Nephron progenitor cell (in vitro differentiated cells): ENCODE results near the gene SGK1.

ENCODE experiments used
- DNase-seq: peaks from one replicate; pipeline ENCODE4 v3.0.0; 2021
- H3K27ac Mint-ChIP-seq: 2 replicates; pipeline ENCODE4 v1.8.0; 2021; ENCODE audit warnings: mild to moderate bottlenecking, moderate library complexity, mixed read lengths
- H3K27me3 Mint-ChIP-seq: 2 replicates; pipeline ENCODE4 v1.8.0; 2021; ENCODE audit warnings: mild to moderate bottlenecking, low read depth, mixed read lengths; ENCODE audit not compliant: poor library complexity
- H3K36me3 Mint-ChIP-seq: 2 replicates; pipeline ENCODE4 v1.8.0; 2021; ENCODE audit warnings: low read depth, mixed read lengths
- H3K4me1 Mint-ChIP-seq: 2 replicates; pipeline ENCODE4 v1.8.0; 2021; ENCODE audit warnings: mixed read lengths
- H3K4me3 Mint-ChIP-seq: 2 replicates; pipeline ENCODE4 v1.8.0; 2021; ENCODE audit warnings: mild to moderate bottlenecking, moderate library complexity, mixed read lengths
- H3K9me3 Mint-ChIP-seq: 2 replicates; pipeline ENCODE4 v1.8.0; 2021; ENCODE audit warnings: mild to moderate bottlenecking, moderate library complexity, mixed read lengths
- TF ChIP-seq, protein P1 (sequence below): fragments of 200-600 bp; sonication (generic); IDR thresholded peaks from 2 replicates; pipeline ENCODE4 v1.5.0; 2021; ENCODE audit warnings: antibody characterized with exemption

The SGK1 gene

DNA sequence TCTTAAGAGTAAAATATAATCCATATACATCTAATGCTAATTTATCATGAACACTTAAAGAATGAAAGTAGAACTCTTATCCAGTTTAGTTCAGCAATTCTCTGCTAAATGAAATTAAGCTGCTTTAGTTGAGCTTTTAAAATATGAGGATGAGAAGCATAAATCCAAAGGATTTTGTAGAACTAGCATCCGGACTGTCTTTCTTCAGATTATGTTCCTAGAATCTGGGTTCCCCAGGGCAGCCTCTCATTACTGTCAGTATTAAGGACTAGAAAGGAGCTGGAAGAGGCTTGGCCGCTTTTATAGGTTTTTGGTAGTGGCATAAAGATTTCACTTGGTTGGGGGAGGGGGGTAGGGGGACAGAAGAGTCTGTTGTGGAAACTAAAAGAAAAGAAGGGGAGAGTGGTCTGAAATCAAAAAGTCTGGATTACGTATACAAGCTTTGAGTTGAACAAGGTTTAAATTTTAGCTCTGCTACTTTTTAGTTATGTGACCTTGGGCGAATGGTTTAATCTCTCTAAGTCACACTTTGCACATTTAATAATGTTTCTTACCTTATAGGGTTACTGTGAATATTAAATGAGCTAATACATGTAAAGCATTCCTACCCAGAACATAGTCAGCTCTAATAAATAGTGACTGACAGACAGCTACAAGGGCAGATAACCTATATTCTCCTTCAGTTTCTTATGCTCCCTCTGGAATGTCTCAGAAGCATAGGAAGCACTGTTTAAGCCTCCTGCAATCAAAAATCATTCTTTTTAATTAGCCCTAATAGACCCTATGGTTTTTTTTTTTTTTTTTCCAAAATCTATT, 3.7 kb downstream of the SGK1 start:
- no peak overlapping the region for H3K27ac Mint-ChIP-seq
- DNase-seq = no peak
- H3K36me3 Mint-ChIP-seq = no peaks in the 10 kb centered on the region
- TF ChIP-seq, protein P1, sequence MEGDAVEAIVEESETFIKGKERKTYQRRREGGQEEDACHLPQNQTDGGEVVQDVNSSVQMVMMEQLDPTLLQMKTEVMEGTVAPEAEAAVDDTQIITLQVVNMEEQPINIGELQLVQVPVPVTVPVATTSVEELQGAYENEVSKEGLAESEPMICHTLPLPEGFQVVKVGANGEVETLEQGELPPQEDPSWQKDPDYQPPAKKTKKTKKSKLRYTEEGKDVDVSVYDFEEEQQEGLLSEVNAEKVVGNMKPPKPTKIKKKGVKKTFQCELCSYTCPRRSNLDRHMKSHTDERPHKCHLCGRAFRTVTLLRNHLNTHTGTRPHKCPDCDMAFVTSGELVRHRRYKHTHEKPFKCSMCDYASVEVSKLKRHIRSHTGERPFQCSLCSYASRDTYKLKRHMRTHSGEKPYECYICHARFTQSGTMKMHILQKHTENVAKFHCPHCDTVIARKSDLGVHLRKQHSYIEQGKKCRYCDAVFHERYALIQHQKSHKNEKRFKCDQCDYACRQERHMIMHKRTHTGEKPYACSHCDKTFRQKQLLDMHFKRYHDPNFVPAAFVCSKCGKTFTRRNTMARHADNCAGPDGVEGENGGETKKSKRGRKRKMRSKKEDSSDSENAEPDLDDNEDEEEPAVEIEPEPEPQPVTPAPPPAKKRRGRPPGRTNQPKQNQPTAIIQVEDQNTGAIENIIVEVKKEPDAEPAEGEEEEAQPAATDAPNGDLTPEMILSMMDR = no peak
- H3K4me3 Mint-ChIP-seq = no peak overlapping the region
- peaks cover 17% of the 10 kb centered on the region for H3K4me1 Mint-ChIP-seq
- H3K9me3 Mint-ChIP-seq = no peaks in the 10 kb centered on the region
- H3K27me3 Mint-ChIP-seq = peaks cover 30% of the 10 kb centered on the region

DNA sequence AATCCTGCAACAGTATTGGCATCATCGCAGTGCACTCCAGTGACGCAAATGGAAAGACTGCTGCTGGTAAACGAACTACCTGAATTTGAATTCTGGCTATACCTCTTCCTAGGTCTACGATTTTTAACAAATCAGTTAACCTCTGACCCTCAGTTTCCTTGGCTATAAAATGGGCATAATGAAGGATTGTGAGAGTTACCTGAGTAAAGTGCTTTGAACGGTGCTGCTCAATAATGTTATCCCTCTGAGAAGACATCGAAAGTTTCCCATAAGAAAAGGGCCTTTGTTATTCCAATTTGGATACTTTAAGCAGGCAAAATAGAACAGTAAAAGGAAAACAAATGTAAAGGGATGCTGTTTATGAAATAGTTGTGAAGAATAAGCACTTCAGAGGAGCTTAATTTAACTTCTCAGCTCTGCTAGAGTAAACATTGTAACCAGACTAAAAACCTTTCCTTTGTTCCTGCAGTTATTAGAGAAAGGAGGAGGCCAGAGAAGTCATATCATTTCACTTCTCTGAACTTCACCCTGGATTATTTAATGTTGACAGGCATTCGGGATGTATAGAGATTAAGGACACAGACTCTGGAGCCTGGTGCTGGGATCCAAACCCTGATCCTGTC, 5.8 kb downstream of the SGK1 start:
- TF ChIP-seq, protein P1 = no peak
- Mint-ChIP-seq H3K27me3 (peaks cover 14% of the 10 kb centered on the region), H3K9me3 (no peaks in the 10 kb centered on the region), H3K27ac (no peak overlapping the region), H3K36me3 (no peaks in the 10 kb centered on the region), H3K4me3 (no peak overlapping the region), H3K4me1 (peaks cover 4% of the 10 kb centered on the region)
- no peak for DNase-seq

DNA sequence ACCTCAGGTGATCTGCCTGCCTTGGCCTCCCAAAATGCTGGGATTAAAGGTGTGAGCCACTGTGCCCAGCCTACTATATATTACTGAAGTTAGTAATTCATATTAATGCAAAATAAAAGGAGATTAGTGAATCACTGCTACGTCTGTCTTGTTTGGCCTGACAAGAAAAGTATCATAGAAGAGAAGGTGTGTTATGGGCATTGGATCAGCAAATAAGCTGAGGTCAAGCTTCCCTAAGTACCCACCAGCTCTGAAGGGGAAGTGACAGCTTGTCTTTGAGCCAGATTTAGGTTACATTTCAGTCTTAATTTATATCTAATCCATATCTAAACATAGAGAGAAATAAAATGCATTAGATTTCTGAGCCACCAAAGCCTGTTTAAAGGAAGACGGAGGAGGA, 7.1 kb downstream of the SGK1 start:
- Mint-ChIP-seq H3K36me3 (no peaks in the 10 kb centered on the region), H3K27me3 (peaks cover 9% of the 10 kb centered on the region), H3K27ac (no peak overlapping the region), H3K9me3 (no peaks in the 10 kb centered on the region), H3K4me1 (no peaks in the 10 kb centered on the region), H3K4me3 (no peak overlapping the region)
- TF ChIP-seq, protein P1 = no peak
- DNase-seq = no peak

DNA sequence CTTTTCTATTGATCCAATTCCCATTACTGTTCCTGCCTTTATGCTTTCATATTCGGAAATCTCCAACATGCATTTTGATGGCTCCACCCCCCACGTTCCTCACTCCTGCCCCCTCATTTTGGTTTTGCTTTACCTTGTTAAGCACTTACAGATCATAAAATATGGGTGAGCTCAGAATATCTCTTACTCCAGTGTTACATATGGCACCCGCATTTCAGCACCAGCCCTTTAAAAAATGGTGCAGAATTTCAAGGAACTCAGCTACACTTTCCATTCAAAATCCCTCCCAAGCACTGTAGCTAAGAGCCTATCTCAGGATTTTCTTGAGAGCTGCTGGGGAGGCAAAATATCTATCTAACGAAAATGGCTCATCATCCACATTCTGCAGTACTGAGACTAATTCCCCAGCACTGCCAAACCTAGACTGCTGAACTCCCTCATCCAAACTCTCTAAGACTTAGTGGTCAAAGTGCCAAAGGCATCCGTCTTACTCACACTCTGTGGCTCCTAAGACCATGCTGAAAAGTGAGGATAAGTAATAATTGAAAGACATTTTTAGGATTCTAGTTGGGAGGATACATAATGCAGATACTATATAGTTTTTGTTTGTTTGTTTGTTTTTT, 7.8 kb downstream of the SGK1 start:
- no peaks in the 10 kb centered on the region for H3K9me3 Mint-ChIP-seq

DNA sequence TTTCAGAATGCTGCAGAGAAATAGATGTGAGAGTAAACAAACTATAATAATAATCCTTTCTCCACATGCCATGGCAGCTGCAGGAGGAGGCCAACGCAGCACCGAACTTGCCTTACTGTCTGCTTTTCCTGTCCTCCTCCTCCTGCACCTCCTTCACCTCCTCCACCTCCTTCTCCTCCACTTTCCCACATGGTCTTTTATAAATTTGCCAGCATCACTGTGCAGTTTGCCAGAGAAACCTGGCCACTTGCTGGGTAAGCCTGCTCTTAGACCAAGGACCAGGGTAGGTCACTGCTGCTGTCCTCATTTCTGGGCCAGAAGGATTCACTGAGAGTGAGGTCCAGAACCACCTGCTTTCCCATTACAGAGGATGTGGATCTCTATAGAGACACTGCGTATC, 8.7 kb downstream of the SGK1 start:
- peaks cover 5% of the 10 kb centered on the region for H3K27me3 Mint-ChIP-seq
- DNase-seq = no peak
- H3K9me3 Mint-ChIP-seq = no peaks in the 10 kb centered on the region
- TF ChIP-seq, protein P1 = no peak
- no peak overlapping the region for H3K27ac Mint-ChIP-seq
- H3K4me3 Mint-ChIP-seq = no peak overlapping the region
- H3K4me1 Mint-ChIP-seq = no peaks in the 10 kb centered on the region
- no peaks in the 10 kb centered on the region for H3K36me3 Mint-ChIP-seq

More for the DNA sequence above, 7.8 kb downstream of the SGK1 start:
- H3K27ac Mint-ChIP-seq = no peak overlapping the region
- H3K27me3 Mint-ChIP-seq = peaks cover 5% of the 10 kb centered on the region
- no peaks in the 10 kb centered on the region for H3K4me1 Mint-ChIP-seq
- no peak overlapping the region for H3K4me3 Mint-ChIP-seq
- H3K36me3 Mint-ChIP-seq = no peaks in the 10 kb centered on the region
- no peak for DNase-seq
- TF ChIP-seq, protein P1 = no peak
